ENCODE measurements around the gene PTX4. TPM values are rescaled to one million over a fixed set of nuclear protein-coding genes. Genes with fewer than 3 reads are reported as not detected.

The PTX4 gene
- total RNA-seq, 1 experiment from 2014 or later, result not detected

DNA sequence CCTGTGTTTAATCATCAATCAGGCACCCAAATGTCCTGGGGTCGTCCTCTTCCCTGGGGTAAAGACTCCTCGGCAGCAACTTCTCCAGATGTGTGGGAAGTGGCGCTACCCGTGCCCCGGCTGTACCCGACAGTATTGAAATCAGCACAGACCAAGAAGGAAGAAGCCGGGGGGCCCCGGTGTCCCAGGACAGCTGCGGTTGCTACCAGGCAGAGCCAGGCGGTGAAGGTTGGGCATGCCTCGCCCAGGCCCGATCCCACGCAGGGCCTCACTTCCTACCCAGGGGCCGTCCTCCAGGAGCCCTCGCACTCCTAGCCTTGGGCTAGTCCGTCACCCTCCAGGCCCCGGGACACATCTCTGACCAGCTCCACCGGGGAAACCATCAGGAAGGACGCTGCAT, 35.4 kb downstream of the PTX4 start:
- H3K14ac ChIP-seq (ENCODE audit: insufficient read depth, low read length), result no peak overlapping the region
- H3K27me3 Mint-ChIP-seq (ENCODE audit: low read depth), result no peaks in the 10 kb centered on the region
- H3T11ph ChIP-seq (ENCODE audit: low read length), result no peak overlapping the region
- TF ChIP-seq, protein P1, sequence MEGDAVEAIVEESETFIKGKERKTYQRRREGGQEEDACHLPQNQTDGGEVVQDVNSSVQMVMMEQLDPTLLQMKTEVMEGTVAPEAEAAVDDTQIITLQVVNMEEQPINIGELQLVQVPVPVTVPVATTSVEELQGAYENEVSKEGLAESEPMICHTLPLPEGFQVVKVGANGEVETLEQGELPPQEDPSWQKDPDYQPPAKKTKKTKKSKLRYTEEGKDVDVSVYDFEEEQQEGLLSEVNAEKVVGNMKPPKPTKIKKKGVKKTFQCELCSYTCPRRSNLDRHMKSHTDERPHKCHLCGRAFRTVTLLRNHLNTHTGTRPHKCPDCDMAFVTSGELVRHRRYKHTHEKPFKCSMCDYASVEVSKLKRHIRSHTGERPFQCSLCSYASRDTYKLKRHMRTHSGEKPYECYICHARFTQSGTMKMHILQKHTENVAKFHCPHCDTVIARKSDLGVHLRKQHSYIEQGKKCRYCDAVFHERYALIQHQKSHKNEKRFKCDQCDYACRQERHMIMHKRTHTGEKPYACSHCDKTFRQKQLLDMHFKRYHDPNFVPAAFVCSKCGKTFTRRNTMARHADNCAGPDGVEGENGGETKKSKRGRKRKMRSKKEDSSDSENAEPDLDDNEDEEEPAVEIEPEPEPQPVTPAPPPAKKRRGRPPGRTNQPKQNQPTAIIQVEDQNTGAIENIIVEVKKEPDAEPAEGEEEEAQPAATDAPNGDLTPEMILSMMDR (conservative IDR thresholded peaks at IDR 0.05), result no peak
- no peak overlapping the region for H3K27ac ChIP-seq (ENCODE audit: insufficient read length, low read depth, low read length)
- H3K9me3 Mint-ChIP-seq, result no peaks in the 10 kb centered on the region
- H3K27me3 ChIP-seq (ENCODE audit: insufficient read depth, low read length), result no peaks in the 10 kb centered on the region
- H3K79me1 ChIP-seq (ENCODE audit: insufficient read depth, low read depth, low read length, poor library complexity, severe bottlenecking), result no peaks in the 10 kb centered on the region
- H3K18ac ChIP-seq (ENCODE audit: insufficient read length, low read depth, low read length), result no peak overlapping the region
- no peak overlapping the region for H4K91ac ChIP-seq (ENCODE audit: insufficient read length, low read depth, low read length)
- no peak overlapping the region for H3K23ac ChIP-seq (ENCODE audit: insufficient read length, low read depth, low read length)
- H3K4me1 Mint-ChIP-seq, result no peaks in the 10 kb centered on the region
- no peak overlapping the region for H3K4me2 ChIP-seq (ENCODE audit: insufficient read depth, insufficient read length, low read length)
- no peak overlapping the region for H2BK120ac ChIP-seq (ENCODE audit: low read depth, low read length, poor library complexity, severe bottlenecking)
- H3K4me3 Mint-ChIP-seq, result no peak overlapping the region
- H4K5ac ChIP-seq (ENCODE audit: insufficient read length, low read depth, low read length), result no peak overlapping the region
- no peaks in the 10 kb centered on the region for H3K23me2 ChIP-seq (ENCODE audit: insufficient read length, low read depth, low read length, poor library complexity, severe bottlenecking)
- no peaks in the 10 kb centered on the region for H3K9me3 ChIP-seq (ENCODE audit: control insufficient read depth, low read depth, low read length)
- H2AK5ac ChIP-seq (ENCODE audit: insufficient read length, low read length), result no peak overlapping the region
- H4K8ac ChIP-seq (replicated peaks; ENCODE audit: insufficient read length, low read depth, low read length), result no peak overlapping the region
- H2BK15ac ChIP-seq (ENCODE audit: low read depth, low read length), result no peak overlapping the region
- H4K20me1 ChIP-seq (ENCODE audit: control insufficient read depth, insufficient read depth, insufficient read length), result no peaks in the 10 kb centered on the region
- no peak overlapping the region for H3K27ac Mint-ChIP-seq
- H2BK20ac ChIP-seq (ENCODE audit: low read depth, low read length, poor library complexity, severe bottlenecking), result no peak overlapping the region
- no peak overlapping the region for H2AFZ ChIP-seq (ENCODE audit: low read length)
- no CpG with 5 or more reads among the region's 19 CpGs for WGBS (ENCODE audit: extremely low coverage, insufficient read length, low lambda C conversion rate)
- H3K4ac ChIP-seq (ENCODE audit: low read depth, low read length), result no peak overlapping the region
- no peaks in the 10 kb centered on the region for H3K4me1 ChIP-seq (ENCODE audit: insufficient read depth, low read length)
- H3K36me3 Mint-ChIP-seq (ENCODE audit: insufficient read depth in 1 of 3, low read depth in 3 of 3), result peaks cover 0 to 33% (median 28%) of the 10 kb centered on the region in 3 experiments; a peak in 6 of 7 replicates
- no peak overlapping the region for H2BK5ac ChIP-seq (ENCODE audit: insufficient read length, low read length)
- H2BK12ac ChIP-seq (ENCODE audit: insufficient read length, low read depth, low read length), result no peak overlapping the region
- no peak overlapping the region for H3K9ac ChIP-seq (ENCODE audit: extremely low read depth, insufficient read length, low read length)
- no peak for DNase-seq
- H3K56ac ChIP-seq (ENCODE audit: insufficient read length, low read depth, low read length), result no peak overlapping the region
- H3K79me2 ChIP-seq (ENCODE audit: insufficient read depth, low read length), result no peaks in the 10 kb centered on the region

Measured in H9 (cell line).